ENCODE data around the gene PRM3. TPM values are rescaled to one million over a fixed set of nuclear protein-coding genes. Genes with fewer than 3 reads are reported as not detected.
A peak's percentile ranks its signal among the peaks of the same experiment; 100 is the strongest.

The PRM3 gene, protein sequence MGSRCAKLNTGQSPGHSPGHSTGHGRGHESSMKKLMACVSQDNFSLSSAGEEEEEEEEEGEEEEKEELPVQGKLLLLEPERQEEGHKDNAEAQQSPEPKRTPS
- total RNA-seq (2014; rRNA removed; shearing (Covaris generic); ENCODE audit: low replicate concordance): not detected in 2 replicates

DNA sequence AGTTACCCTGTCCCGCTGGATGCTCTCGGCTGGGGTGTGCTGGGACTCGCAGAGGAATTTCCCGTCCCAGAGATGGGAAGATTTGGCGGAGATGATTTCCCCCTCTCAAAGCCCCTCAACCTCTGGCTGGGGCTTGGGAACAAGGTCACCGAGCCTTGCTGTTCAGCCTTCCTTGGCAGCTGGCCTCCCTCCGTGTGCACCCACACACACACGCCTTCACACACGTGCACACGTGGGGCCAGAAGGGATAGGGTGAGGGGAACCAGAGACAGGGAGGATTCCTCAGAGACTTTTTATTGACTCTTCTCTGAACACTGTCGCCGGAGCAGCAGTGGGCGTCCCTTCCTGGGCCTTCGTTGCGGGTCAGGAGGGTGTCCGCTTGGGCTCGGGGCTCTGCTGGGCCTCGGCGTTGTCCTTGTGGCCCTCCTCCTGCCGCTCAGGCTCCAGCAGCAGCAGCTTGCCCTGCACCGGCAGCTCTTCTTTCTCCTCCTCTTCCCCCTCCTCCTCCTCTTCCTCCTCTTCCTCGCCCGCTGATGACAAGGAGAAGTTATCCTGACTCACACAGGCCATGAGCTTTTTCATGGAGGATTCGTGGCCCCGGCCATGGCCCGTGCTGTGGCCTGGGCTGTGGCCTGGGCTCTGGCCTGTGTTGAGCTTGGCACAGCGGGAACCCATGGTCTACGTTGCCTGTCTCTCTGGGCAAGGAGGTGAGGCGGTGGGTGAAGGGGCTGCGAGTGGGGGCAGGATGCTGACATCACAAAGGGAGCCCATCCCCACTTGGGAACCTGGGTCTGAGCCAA is at the start of gene PRM3:
Gene PRM3, minus strand, starts transcription at position 709 of the 800 bp plus-strand sequence. Its CDS starts 34 bp downstream, at position 675.
- no peak within 1 kb of the TSS for H3K4me3 ChIP-seq
- H3K36me3 ChIP-seq: no peaks in the 10 kb centered on the region
- no peaks in the 10 kb centered on the region for H3K9me3 ChIP-seq
- DNase-seq: no peak
- no peaks in the 10 kb centered on the region for H3K27me3 ChIP-seq

DNA sequence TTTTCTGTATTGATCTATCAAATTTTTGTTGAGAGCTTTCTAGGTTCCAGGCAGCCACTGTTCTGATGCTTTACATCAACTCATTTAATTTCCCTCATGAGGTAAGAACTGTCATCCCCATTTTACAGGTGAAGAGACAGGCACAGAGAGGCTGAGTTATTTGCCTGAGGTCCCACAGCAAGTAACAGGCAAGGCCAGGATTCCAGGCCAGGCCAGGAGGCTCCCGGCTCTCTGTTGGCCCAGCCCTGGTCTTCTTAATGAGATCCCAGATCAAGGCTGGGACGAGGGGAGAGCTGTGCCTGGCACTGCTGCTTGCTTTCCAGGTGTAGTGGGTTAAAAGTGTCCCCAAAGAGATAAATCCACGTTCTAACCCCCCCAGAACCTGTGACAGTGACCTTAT is 49.4 kb upstream of the PRM3 start:
- DNase-seq: no peak
- Histone ChIP-seq H3K36me3 (no peaks in the 10 kb centered on the region), H3K9me3 (no peaks in the 10 kb centered on the region), H3K27me3 (no peaks in the 10 kb centered on the region), H3K4me3 (no peak overlapping the region)

DNA sequence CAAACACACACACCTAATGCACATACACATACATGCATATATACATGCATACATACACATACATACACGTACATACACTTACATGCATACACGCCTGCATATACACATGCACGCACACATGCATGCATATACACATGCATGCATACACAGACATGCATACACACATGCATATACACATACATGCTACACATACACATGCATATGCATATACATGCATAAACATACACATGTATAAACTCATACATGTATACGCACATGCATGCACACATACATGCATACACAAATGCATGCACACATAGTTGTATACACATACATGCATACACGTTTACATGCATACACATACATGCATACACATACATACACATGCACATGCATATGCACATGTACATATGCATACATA is 48.2 kb upstream of the PRM3 start:
- DNase-seq: no peak
- Histone ChIP-seq H3K36me3 (no peaks in the 10 kb centered on the region), H3K4me3 (no peak overlapping the region), H3K9me3 (no peaks in the 10 kb centered on the region), H3K27me3 (no peaks in the 10 kb centered on the region)

DNA sequence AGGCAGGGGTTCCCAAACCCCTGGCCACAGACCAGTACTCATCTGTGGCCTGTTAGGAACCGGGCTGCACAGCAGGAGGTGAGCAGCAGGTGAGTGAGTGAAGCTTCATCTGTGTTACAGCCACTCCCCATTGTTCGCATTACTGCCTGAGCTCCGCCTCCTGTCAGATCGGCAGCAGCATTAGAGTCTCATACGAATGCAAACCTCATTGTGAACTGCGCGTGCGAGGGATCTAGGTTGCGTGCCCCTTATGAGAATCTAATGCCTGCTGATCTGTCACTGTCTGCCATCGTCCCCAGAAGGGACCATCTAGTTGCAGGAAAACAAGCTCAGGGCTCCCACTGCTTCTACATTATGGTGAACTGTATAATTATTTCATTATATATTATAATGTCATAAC is 46.7 kb upstream of the PRM3 start:
- Histone ChIP-seq H3K9me3 (no peaks in the 10 kb centered on the region), H3K36me3 (no peaks in the 10 kb centered on the region), H3K27me3 (no peaks in the 10 kb centered on the region), H3K4me3 (no peak overlapping the region)
- no peak for DNase-seq

DNA sequence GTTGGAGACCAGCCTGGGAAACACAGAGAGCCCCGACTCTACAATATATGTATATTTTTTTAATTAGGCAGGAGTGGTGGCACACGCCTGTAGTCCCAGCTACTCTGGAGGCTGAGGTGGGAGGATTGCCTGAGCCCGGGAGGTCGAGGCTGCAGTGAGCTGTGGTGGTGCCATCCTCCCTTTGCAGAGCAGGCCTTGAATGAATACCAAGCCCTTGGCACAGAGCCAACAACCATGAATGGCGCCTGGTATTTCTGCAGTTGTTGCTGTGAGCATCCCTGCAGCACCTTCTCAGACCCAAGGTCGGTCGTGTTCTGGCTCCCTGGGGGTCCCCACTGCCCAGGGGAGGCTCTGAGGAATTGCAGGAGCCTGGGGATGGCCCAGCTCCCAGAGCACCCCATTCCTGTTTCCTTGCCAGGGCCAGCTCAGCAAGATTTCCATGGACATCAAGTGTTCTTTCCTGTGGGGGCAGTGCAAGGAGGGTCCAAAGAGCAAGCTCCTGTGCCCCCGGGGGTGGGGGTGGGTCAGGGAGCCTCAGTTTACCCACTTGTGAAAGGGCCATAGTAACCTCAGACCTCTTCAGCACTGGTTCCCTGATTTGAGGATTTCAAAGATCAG is 46.2 kb upstream of the PRM3 start:
- H3K27me3 ChIP-seq: no peaks in the 10 kb centered on the region
- H3K9me3 ChIP-seq: no peaks in the 10 kb centered on the region
- no peak overlapping the region for H3K4me3 ChIP-seq
- no peaks in the 10 kb centered on the region for H3K36me3 ChIP-seq
- DNase-seq: no peak

DNA sequence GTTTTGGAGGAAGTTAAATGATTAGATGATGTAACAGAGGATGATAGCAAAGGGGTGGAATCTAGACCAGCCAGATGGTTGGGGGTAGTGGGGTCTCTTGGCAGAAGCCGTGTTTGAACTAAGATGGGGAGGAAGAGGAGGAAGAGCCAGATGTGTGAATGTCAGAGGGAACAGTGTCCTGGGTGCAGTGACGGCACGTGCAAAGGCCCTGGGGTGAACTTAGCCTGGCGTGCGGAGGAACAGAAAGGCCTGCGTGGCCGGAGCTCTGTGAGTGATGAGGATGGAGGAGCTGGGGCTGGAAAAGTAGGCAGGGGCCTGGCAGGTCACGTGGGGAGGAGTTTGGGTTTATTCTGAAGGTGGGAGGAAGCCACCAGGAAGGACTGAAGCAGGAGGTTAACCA is 45.4 kb upstream of the PRM3 start:
- no peaks in the 10 kb centered on the region for H3K27me3 ChIP-seq
- no peaks in the 10 kb centered on the region for H3K9me3 ChIP-seq
- H3K36me3 ChIP-seq: no peaks in the 10 kb centered on the region
- no peak overlapping the region for H3K4me3 ChIP-seq
- DNase-seq: no peak

DNA sequence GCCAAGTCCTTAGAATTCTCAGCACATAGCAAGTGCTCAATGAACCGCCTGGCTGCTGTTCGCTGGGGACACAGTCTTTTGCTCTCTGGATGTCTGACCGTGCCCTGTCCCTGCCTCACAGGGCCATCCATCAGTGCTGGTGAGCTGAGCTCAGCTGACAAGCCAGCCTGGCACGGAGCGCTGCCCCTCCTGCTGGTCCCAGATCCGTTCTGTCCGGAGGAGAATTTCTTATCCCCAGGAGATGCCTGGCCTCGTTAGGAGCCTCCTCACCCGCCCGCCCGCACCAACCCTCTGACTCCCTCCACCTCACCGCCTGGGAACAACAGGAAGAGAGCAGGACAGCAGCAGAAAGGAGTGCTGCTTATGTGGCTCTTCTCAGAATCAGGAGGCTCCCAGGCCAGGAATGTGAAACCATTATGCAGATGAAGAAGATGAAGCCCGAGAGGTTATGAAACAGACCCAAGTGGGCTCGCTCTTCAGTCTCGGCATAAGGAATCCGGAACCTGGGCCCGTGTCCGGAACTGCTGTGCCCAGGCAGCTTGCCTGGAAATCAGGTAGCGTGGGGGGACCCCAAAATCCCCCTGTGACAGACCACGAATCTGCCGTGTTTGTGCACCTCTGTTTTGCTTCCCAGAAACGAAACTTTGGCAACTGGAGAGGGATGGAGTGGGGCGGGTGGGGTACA is 43.0 kb upstream of the PRM3 start:
- Histone ChIP-seq H3K27me3 (no peaks in the 10 kb centered on the region), H3K4me3 (no peak overlapping the region)
- DNase-seq: no peak

DNA sequence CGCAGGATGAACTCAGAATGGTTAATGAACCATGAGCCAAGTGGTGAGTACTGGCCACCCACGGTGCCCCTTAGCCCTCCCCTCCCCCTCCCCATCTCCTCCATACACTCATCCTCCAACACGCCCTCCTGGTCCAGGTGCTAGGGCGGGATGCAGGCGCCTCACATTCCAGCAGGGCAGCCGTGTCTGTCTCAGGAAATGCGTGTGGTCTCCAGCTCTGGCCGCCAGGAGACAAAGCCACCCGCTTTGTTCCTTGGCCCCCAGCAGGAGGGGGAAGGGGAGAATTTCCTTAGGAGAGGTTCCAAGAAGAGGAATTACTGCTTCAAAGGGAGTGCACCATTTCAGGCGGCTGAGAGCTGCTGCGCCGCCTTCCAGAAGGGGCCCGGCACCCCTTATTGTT is 42.1 kb upstream of the PRM3 start:
- H3K9me3 ChIP-seq: no peaks in the 10 kb centered on the region
- no peak for DNase-seq
- no peaks in the 10 kb centered on the region for H3K36me3 ChIP-seq
- no peak overlapping the region for H3K4me3 ChIP-seq
- H3K27me3 ChIP-seq: no peaks in the 10 kb centered on the region

More for the DNA sequence above, 43.0 kb upstream of the PRM3 start:
- H3K9me3 ChIP-seq: no peaks in the 10 kb centered on the region
- H3K36me3 ChIP-seq: no peaks in the 10 kb centered on the region

DNA sequence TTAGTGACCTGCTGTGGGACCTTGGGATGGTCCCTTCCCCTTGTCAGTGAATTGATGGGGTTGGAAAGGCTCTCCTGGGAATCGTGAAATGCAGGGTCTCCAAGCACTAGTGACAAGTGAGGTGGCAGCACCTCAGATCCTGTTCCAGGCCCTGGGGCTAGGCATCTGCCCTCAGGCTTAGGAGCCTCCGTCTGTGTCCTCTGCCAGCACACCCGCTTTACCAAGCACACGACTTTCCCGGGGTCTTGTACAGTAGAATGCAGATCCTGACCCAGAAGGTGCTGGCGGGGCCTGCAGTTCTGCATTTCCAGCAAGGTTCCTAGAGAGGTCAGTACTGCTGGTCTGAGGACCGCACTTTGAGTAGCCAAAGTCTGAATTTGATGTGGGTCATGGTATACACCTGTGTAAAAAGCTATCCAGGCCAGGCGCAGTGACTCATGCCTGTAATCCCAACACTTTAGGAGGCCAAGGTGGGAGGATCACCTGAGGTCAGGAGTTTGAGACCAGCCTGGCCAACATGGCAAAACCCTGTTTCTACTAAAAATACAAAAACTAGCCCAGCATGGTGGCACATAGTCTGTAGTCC is 41.0 kb upstream of the PRM3 start:
- H3K27me3 ChIP-seq: no peaks in the 10 kb centered on the region
- DNase-seq: no peak
- H3K36me3 ChIP-seq: no peaks in the 10 kb centered on the region
- no peak overlapping the region for H3K4me3 ChIP-seq
- H3K9me3 ChIP-seq: no peaks in the 10 kb centered on the region

DNA sequence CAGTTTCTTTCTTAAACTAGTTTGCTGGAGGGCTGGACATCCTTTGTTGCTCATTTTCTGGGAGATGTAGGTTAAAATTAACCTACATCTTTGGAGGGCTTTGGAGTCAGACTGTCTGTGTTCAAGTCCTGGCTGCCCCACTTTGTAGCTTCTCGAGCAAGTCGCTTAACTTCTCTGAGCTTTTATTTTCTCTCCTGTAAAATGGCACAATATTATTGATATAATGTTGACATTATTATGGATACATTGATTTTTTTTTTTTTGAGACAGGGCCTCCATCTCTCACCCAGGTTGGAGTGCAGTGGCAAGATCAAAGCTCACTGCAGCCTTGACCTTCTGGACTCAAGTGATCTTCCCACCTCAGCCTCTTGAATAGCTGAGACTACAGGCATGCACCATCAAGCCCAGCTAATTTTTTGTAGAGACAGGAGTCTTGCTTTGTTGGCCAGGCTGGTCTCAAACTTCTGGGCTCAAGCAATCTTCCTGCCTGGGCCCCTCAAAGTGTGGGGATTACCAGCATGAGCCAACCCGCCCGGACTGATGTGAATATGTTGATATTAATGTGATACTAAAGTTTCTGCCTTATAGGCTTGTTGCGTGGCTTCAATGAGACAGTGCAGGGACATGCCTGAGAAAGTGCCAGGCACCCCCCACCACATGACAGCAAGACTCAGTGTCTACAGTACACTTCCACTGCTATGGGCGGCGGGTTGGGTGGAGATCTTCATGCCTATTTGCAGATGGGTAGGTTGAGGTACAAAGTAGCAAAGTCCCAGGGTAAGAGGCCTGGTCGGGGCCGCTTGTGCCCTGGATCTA is 40.3 kb upstream of the PRM3 start:
- DNase-seq: no peak
- no peak overlapping the region for H3K4me3 ChIP-seq
- no peaks in the 10 kb centered on the region for H3K9me3 ChIP-seq
- H3K36me3 ChIP-seq: no peaks in the 10 kb centered on the region
- H3K27me3 ChIP-seq: no peaks in the 10 kb centered on the region

DNA sequence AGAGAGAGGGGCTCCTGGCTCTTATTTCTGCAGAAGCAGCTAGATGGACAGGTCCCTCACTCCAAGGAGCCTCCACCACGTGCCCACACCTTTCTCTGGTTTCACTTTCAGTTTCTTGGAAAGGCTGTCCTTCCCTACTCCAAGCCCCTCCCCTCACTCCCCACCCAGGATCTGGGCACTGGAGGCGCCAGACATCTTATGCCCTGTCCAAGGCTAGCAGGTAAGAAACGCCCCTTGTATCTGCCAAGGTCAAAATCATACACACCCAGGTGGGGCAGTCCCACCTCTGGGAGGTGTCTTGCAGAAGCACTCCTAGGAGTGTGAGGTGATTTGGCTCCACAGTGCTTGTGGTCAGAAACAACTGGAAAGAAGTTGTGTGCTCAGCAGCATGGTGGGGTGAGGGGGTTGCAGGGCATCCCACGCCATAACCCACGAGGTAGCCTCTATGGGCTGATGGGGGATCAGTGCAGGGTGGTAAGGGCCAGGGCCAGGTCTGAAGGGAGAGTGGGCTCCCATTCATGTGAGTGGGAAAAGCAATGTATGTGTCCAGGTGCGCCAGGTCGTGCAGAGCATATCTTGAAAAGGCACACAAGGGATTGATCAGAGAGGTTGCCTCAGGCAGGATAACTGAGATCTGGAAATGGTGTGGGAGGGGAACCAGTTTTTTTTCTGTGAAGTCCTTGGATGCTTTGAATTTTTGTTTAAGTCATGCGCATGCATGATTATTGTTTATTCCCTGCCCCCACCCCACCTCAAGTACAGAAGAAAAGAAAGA is 39.5 kb upstream of the PRM3 start:
- Histone ChIP-seq H3K27me3 (no peaks in the 10 kb centered on the region), H3K36me3 (no peaks in the 10 kb centered on the region), H3K4me3 (no peak overlapping the region), H3K9me3 (no peaks in the 10 kb centered on the region)
- peak; percentile 54 for DNase-seq

DNA sequence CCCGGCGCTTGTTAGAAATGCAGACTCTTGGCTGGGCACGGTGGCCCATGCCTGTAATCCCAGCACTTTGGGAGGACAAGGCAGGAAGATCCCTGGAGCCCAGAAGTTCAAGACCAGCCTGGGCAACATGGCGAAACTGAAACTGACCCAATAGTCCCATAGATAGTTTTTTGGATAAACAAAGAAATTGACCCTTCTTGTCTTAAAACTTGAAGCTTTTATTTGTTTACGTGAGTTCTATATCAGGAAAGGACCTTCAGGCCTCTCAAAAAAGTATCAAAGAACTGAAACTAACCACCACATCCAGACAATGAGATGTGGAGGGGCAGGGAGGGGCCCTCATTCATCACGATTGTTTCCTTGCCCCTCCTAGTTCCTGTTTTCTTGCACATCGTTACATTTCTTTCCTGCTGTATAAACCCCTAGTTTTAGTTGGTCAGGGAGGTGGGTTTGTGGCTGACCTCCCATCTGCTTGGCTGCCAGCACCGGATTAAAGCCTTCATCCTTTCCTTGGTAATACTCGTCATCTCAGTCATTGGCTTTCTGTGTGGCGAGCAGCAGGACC is 37.6 kb upstream of the PRM3 start:
- DNase-seq: no peak
- Histone ChIP-seq H3K27me3 (no peaks in the 10 kb centered on the region), H3K4me3 (no peak overlapping the region), H3K9me3 (no peaks in the 10 kb centered on the region), H3K36me3 (no peaks in the 10 kb centered on the region)

DNA sequence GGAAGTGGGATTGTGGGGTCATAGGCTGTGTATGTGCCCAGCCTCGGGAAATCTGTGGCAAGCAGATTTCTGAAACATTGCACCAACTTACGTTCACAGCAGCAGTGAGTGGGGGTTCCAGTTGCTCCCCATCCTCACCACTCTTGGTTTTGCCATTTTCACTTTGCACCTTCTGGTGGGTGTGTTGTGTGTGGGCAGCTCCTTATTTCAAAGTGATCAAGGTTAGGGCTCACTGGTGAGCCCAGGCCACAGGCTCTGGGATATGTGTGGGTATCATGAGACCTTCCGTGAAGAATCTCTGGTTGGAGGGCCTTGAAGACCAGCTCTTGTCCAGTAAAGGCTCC is 37.2 kb upstream of the PRM3 start:
- DNase-seq: no peak
- H3K9me3 ChIP-seq: no peaks in the 10 kb centered on the region
- no peak overlapping the region for H3K4me3 ChIP-seq
- no peaks in the 10 kb centered on the region for H3K27me3 ChIP-seq
- H3K36me3 ChIP-seq: no peaks in the 10 kb centered on the region

DNA sequence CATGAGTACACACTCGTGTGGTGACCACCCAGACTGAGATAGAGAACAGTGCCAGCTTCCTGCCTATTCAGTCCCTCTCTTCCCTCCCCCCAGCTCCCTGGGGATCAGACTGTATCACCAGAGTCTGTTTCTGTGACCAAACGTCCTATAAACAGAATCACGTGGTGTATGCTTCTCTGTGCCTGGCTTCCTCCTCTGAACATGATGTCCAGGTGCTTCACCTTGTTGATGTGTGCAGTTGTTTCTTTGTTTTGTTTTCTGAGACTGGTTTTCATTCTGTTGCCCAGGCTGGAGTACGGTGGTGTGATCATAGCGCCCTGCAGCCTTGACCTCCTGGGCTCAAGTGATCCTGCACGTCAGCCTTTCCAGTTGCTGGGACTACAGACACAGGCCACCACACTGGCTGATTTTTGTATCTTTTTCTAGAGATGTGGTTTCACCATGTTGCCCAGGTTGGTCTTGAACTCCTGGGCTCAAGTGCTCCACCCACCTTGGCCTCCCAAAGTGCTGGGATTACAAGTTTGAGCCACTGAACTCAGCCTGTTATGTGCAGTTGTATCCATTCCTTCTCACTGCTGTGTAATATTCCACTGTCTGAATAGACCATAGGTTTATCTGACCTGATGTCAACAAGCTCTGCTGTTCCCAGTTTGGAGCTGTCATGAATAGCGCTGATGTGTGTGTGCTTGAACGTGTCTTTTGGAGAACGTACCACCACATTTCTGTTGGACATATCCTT is 36.6 kb upstream of the PRM3 start:
- DNase-seq: no peak
- Histone ChIP-seq H3K36me3 (no peaks in the 10 kb centered on the region), H3K27me3 (no peaks in the 10 kb centered on the region), H3K4me3 (no peak overlapping the region), H3K9me3 (no peaks in the 10 kb centered on the region)
